Gastroesophageal sphincter (tissue), 4 donors: ENCODE measurements around the gene NINL. TPM values are rescaled to one million over a fixed set of nuclear protein-coding genes. Genes with fewer than 3 reads are reported as not detected.

Source experiments
- ATAC-seq: fragments of 150-250 bp; one replicate; pipeline ENCODE4 v1.9.1; 2016; ENCODE audit warnings: mild to moderate bottlenecking, moderate library complexity
- H3K27ac ChIP-seq, 4 donors: fragments of 200-600 bp; sonication (generic) in 3 of 4; 1 replicate in 3 of 4; 2 replicates in 1 of 4; pipeline ENCODE4 v1.5.1; 2016 to 2019
- H3K27me3 ChIP-seq: fragments of 200-600 bp; sonication (generic); one replicate; pipeline ENCODE4 v1.5.1; 2019
- H3K36me3 ChIP-seq, 2 donors: fragments of 200-600 bp; sonication (generic); one replicate each; pipeline ENCODE4 v1.5.1; 2019; ENCODE audit warnings: control low read depth in 1 of 2
- H3K4me1 ChIP-seq, 3 donors: fragments of 200-600 bp; sonication (generic); 1 replicate in 2 of 3; 2 replicates in 1 of 3; pipeline ENCODE4 v1.5.1; 2016 to 2019; ENCODE audit warnings: control low read depth in 2 of 3
- H3K4me3 ChIP-seq, 2 donors: fragments of 200-600 bp; sonication (generic); one replicate each; pipeline ENCODE4 v1.5.1; 2019; ENCODE audit warnings: mild to moderate bottlenecking in 1 of 2, moderate library complexity in 1 of 2
- H3K9me3 ChIP-seq, 3 donors: fragments of 200-600 bp; sonication (generic); one replicate each; pipeline ENCODE4 v1.5.1; 2017 to 2019; ENCODE audit warnings: control low read depth in 2 of 3
- CTCF ChIP-seq, 4 experiments: fragments of 200-600 bp in 2 of 4; fragments of 450-650 bp in 2 of 4; sonication (generic) in 1 of 4; IDR thresholded peaks; one replicate each; pipeline ENCODE4 v1.5.1; 2017 to 2019; ENCODE audit warnings: antibody characterized with exemption in 4 of 4, mild to moderate bottlenecking in 2 of 4, moderate library complexity in 2 of 4
- EP300 ChIP-seq: sonication (generic); formaldehyde crosslinking; IDR thresholded peaks from one replicate; pipeline ENCODE4 v1.6.1; 2017; ENCODE audit warnings: antibody characterized with exemption, mild to moderate bottlenecking
- POLR2A ChIP-seq, 2 donors: fragments of 450-650 bp; IDR thresholded peaks; one replicate each; pipeline ENCODE4 v1.6.1; 2017; ENCODE audit warnings: antibody characterized with exemption in 2 of 2, mild to moderate bottlenecking in 2 of 2, moderate library complexity in 1 of 2
- POLR2AphosphoS5 ChIP-seq: sonication (generic); formaldehyde crosslinking; IDR thresholded peaks from one replicate; pipeline ENCODE4 v1.6.1; 2017; ENCODE audit warnings: antibody characterized with exemption
- WGBS, 2 donors: methylation state at CpG; one replicate each; pipeline ENCODE4 v1.1.5; 2018; ENCODE audit warnings: low coverage in 1 of 2; 5-methylcytosine and 5-hydroxymethylcytosine counted together
- total RNA-seq, 4 donors: library from RNA; depleted of rRNA; stranded (reverse); fragments of >200 nt; gene quantifications; one replicate each; pipeline ENCODE4 v1.1.0, GENCODE V29; 2016

NINL gene
- total RNA-seq, 4 donors from 2014 or later, result 4.2 to 7.5 (median 5.8) TPM

DNA sequence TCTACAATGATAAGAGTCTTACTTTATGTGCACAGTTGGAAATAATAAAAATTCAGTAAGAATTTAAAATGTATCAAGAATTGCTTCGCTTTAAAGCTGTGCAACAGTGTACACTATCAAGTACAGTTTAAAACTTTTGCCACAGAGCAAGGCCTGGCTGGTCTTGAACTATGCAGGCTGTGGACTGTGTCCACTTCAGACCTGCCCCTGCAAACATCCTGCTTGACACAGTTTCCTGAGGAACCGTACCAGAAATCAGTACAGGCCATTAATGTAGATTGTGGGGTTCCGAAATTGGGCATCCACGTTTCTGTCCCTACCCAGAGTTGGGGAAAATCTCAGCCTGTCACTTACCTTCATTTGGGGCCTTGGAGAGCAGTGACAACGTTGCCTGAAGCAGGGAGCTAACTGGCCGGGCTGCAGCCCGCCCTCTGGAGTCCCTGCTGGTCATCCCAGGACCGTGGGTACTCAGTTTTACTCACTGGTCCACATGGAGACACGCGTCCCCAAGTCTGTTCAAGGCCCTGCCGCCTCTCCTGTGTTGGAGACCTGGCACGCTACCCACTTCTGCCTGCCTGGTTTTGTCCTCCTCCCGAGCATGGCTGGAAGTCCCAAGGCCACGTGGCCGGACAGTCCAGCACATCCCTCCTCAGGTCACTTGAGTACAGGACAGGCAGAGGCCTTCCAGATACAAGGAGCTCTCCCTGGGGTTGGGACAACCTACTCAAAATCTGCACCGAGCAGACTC lies 8.4 kb downstream of the NINL start:
- 83 to 88% methylated on average over 5 to 10 of the region's 16 CpGs for WGBS, 2 donors
- ATAC-seq, result no peak
- TF ChIP-seq CTCF (IDR thresholded peaks at IDR 0.05) (no peak), EP300 (no peak), POLR2AphosphoS5 (no peak), POLR2A (IDR thresholded peaks at IDR 0.05) (no peak)

GRCh38 chr20:25574411-25574810 lies 10.9 kb downstream of the NINL start:
- no peaks in the 10 kb centered on the region for H3K9me3 ChIP-seq
- peaks cover 0 to 3% of the 10 kb centered on the region in 2 donors for H3K36me3 ChIP-seq
- H3K4me3 ChIP-seq, result no peak overlapping the region
- no peak for TF ChIP-seq POLR2AphosphoS5
- no peak for TF ChIP-seq CTCF (IDR thresholded peaks at IDR 0.05)
- no peak for TF ChIP-seq POLR2A (IDR thresholded peaks at IDR 0.05)
- TF ChIP-seq EP300, result no peak
- no peak for ATAC-seq
- H3K4me1 ChIP-seq, result peaks cover 0 to 7% (median 0%) of the 10 kb centered on the region in 3 donors
- no peaks in the 10 kb centered on the region for H3K27me3 ChIP-seq
- 72 to 90% methylated on average over 2 to 3 of the region's 3 CpGs for whole genome bisulfite sequencing, 2 donors
- H3K27ac ChIP-seq, result no peak overlapping the region

More for the DNA sequence above, 8.4 kb downstream of the NINL start:
- H3K4me3 ChIP-seq, result no peak overlapping the region
- peaks cover 0 to 3% of the 10 kb centered on the region in 2 donors for H3K36me3 ChIP-seq
- no peaks in the 10 kb centered on the region for H3K27me3 ChIP-seq
- H3K9me3 ChIP-seq, result no peaks in the 10 kb centered on the region
- no peak overlapping the region for H3K27ac ChIP-seq
- H3K4me1 ChIP-seq, result peaks cover 0 to 7% (median 0%) of the 10 kb centered on the region in 3 donors

DNA sequence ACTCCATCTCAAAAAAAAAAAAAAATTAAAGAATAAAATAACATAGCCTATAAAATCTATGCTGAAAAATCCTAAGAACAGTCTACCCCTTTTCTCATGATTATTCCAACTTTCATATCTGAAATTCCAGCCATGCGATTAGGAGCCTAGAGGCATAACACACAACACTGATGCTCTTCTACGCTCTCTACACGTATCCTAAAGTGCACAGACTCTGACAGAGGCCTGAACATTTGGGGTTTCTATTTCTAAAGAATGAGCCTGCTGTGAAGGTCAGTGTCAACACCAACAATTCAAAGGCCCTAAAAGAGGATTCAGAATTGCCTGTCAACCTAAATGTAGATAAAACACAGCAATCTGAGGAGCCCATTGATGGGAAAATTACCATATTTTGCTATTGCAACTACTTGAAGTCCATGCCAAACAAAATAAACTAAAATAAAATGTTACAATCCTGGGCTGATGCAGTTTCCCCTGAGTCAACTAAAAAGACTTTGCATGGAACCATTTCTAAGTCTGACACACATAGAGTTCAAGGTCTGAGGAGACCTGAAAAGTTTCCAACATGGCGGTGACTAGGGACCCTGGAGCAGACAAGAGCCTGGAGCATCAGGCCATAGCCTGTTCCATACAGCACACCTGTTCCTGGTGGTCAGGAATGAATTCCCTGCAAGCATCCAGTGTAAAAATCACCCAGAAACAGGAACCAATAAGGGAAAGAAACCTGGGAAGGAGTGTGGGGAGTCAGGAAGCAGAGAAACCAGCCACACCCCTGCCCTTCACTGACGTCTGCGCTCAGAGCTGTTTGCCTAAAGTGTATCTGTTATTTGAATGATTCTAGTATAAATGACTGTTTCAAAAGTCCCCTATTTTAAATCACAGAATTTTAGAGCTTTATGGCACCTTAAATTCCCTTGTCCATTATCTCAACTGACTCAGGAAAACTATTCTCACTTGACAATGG lies 11.8 kb downstream of the NINL start:
- Histone ChIP-seq H3K4me1 (peaks cover 0 to 7% (median 0%) of the 10 kb centered on the region in 3 donors), H3K9me3 (no peaks in the 10 kb centered on the region), H3K27ac (no peak overlapping the region), H3K4me3 (no peak overlapping the region), H3K27me3 (no peaks in the 10 kb centered on the region), H3K36me3 (no peaks in the 10 kb centered on the region)
- 87 to 88% methylated on average over 5 to 6 of the region's 6 CpGs for WGBS, 2 donors
- no peak for TF ChIP-seq CTCF (IDR thresholded peaks at IDR 0.05)
- no peak for TF ChIP-seq POLR2A (IDR thresholded peaks at IDR 0.05)
- no peak for TF ChIP-seq EP300
- no peak for ATAC-seq

DNA sequence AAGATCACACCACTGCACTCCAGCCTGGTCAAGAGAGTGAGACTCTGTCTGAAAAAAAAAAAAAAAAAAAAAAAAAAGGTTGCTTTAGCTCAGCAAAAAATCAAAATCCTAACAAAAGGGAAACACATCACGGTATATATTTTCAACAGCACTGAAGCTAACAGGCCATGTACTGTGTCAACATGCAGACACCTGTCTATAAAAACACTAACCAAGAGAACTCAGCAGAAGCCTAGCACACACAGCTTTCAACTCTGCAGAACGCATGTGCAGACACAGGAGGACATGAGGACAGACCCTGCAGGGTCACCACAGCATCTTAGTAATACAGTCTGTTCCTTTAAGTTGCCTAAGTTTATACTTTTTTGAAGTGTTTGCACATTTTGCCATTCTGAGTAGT lies 13.5 kb downstream of the NINL start:
- H3K4me1 ChIP-seq, result peaks cover 0 to 7% (median 0%) of the 10 kb centered on the region in 3 donors
- 88 to 94% methylated on average over 2 of the region's 2 CpGs for WGBS, 2 donors
- H3K27me3 ChIP-seq, result no peaks in the 10 kb centered on the region
- no peak overlapping the region for H3K4me3 ChIP-seq
- no peaks in the 10 kb centered on the region for H3K36me3 ChIP-seq
- no peaks in the 10 kb centered on the region for H3K9me3 ChIP-seq
- no peak overlapping the region for H3K27ac ChIP-seq
- no peak for TF ChIP-seq CTCF (IDR thresholded peaks at IDR 0.05)
- TF ChIP-seq POLR2A (IDR thresholded peaks at IDR 0.05), result no peak
- TF ChIP-seq EP300, result no peak
- no peak for TF ChIP-seq POLR2AphosphoS5
- ATAC-seq, result no peak
